H1 (cell line): ENCODE results near the gene OSGEP. TPM values are rescaled to one million over a fixed set of nuclear protein-coding genes. Genes with fewer than 3 reads are reported as not detected.

Experiments
- CHD1 ChIP-seq: IDR thresholded peaks from 2 replicates; pipeline ENCODE4 v1.6.1; 2012; ENCODE audit warnings: low read depth, low read length, improper control_type of control experiment
- EZH2 ChIP-seq: fragments of 200-600 bp; sonication (generic); IDR thresholded peaks from 2 replicates; pipeline ENCODE4 v1.7.1; 2012; ENCODE audit warnings: low read depth, mild to moderate bottlenecking, moderate library complexity, low read length, inconsistent platforms; ENCODE audit not compliant: severe bottlenecking
- GTF2F1 ChIP-seq: IDR thresholded peaks from 2 replicates; pipeline ENCODE4 v1.6.1; 2012; ENCODE audit warnings: low read depth, low read length, improper control_type of control experiment, borderline replicate concordance
- PHF8 ChIP-seq: fragments of 200-600 bp; sonication (generic); conservative IDR thresholded peaks from 2 replicates; pipeline ENCODE4 v1.7.1; 2012; ENCODE audit warnings: low read depth, mild to moderate bottlenecking, inconsistent platforms, low read length, moderate library complexity
- RFX5 ChIP-seq: IDR thresholded peaks from 2 replicates; pipeline ENCODE4 v1.6.1; 2011; ENCODE audit warnings: low read depth, low read length, improper control_type of control experiment, borderline replicate concordance
- SP4 ChIP-seq: IDR thresholded peaks from 2 replicates; pipeline ENCODE4 v1.6.1; 2012; ENCODE audit warnings: low read length, inconsistent platforms
- polyA plus RNA-seq, 7 experiments: library from polyadenylated mRNA; depleted of rRNA in 3 of 7; stranded (reverse) in 5 of 7; unstranded in 2 of 7; fragments of >200 nt in 5 of 7; fragments of 200-250 nt in 2 of 7; gene quantifications; 1 replicate in 5 of 7; 2 replicates in 1 of 7; 4 replicates in 1 of 7; pipeline versions ENCODE4 v1.2.1 to v1.2.3, GENCODE V29; 2011 to 2013; ENCODE audit warnings: missing spikeins in 2 of 7, mixed read lengths in 2 of 7
- total RNA-seq: library from RNA; stranded (reverse); fragmentation: NEBNext Ultra II Directional; extraction: Animal tissue kit (Norgen Biotek cat#: 25700); gene quantifications from 2 replicates; pipeline ENCODE4 v1.2.1, GENCODE V29; 2021

OSGEP gene
- total and polyA plus RNA-seq, 2 of the 8 experiments (the other 6 are each of a cell fraction or from before 2014, with no cell fraction given): 34.4 to 78.6 TPM

DNA sequence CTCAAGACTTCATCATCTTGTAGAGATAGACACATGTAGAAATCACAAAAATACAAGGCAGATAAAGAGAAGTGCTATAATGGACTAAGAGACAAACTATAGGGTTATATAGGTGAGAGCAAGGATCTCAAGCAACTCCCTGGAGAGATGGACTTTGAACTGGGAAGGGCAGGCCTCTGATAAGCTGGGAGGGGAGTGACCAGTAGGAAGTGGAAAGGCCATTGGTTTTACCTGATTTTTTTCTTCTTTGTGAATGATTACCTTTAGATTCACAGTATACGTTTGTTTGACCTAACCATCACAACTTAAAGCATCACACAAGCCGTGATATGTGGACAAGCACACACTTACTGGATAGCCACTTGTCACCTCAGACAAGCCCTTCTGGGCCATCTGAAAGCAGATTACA lies 36.1 kb downstream of the OSGEP start (continued):
- TF ChIP-seq CHD1 (no peak), PHF8 (no peak), EZH2 (no peak), GTF2F1 (no peak), SP4 (no peak), RFX5 (no peak)
